ENCODE data around the gene CNGA4. TPM values are rescaled to one million over a fixed set of nuclear protein-coding genes. Genes with fewer than 3 reads are reported as not detected.

The CNGA4 gene
- total and polyA plus RNA-seq, 8 donors = 0.45 to 2.5 (median 1.6) TPM; not detected in 1

- no peak for ATAC-seq
- intact Hi-C loops (cut with DNase I) = no loop called here
- no peaks in the 10 kb centered on the region for H3K4me1 ChIP-seq
- no peak for DNase-seq
- no peaks in the 10 kb centered on the region for H3K9me3 ChIP-seq
- H3K27ac ChIP-seq = no peak overlapping the region
- H3K36me3 ChIP-seq = no peaks in the 10 kb centered on the region
- H3K4me3 ChIP-seq = no peak overlapping the region
- no peak for TF ChIP-seq CTCF (IDR thresholded peaks at IDR 0.05)
- H3K27me3 ChIP-seq = peaks cover 0 to 14% of the 10 kb centered on the region in 2 donors
These were observed 44.6 kb downstream of the CNGA4 start for GRCh38 chr11:6283453-6284023.

GRCh38 chr11:6284250-6284649 lies 45.4 kb downstream of the CNGA4 start:
- no peaks in the 10 kb centered on the region for H3K9me3 ChIP-seq
- no peaks in the 10 kb centered on the region for H3K36me3 ChIP-seq
- DNase-seq (no peak), ATAC-seq (no peak)
- H3K27ac ChIP-seq = no peak overlapping the region
- H3K4me1 ChIP-seq = no peaks in the 10 kb centered on the region
- no peak for TF ChIP-seq CTCF (IDR thresholded peaks at IDR 0.05)
- H3K4me3 ChIP-seq = no peak overlapping the region
- peaks cover 0 to 14% of the 10 kb centered on the region in 2 donors for H3K27me3 ChIP-seq
- intact Hi-C loops (cut with DNase I) = no loop called here

- ATAC-seq (no peak), DNase-seq (no peak)
- Histone ChIP-seq H3K27me3 (peaks cover 0 to 14% of the 10 kb centered on the region in 2 donors), H3K4me3 (no peak overlapping the region), H3K27ac (no peak overlapping the region), H3K36me3 (no peaks in the 10 kb centered on the region), H3K9me3 (no peaks in the 10 kb centered on the region), H3K4me1 (no peaks in the 10 kb centered on the region)
- TF ChIP-seq CTCF (IDR thresholded peaks at IDR 0.05) = no peak
- intact Hi-C loops (cut with DNase I) = no loop called here
These were observed 46.1 kb downstream of the CNGA4 start for GRCh38 chr11:6285019-6285418.

Other genes starting within 250 kb of the CNGA4 start
- not detected for gene OR56A4, start 232.1 kb upstream of the CNGA4 start, total RNA-seq
- under 1 TPM in 5 of 6 donors, not detected in 1; 0.04 to 0.09 (median 0.06) TPM for gene OR56A4, start 232.1 kb upstream of the CNGA4 start, polyA plus RNA-seq (ENCODE audit: insufficient read length in 6 of 6)
- under 1 TPM in 1 of 2 donors, not detected in 1; 0.03 TPM for gene OR56A1, start 208.3 kb upstream of the CNGA4 start, total RNA-seq
- not detected for gene OR56A1, start 208.3 kb upstream of the CNGA4 start, polyA plus RNA-seq (ENCODE audit: insufficient read length in 6 of 6)
- not detected for gene OR56B4, start 131.4 kb upstream of the CNGA4 start, total RNA-seq
- under 1 TPM in 4 of 6 donors, not detected in 2; 0.13 to 0.20 (median 0.18) TPM for gene OR56B4, start 131.4 kb upstream of the CNGA4 start, polyA plus RNA-seq (ENCODE audit: insufficient read length in 6 of 6)
- under 1 TPM in 1 of 2 donors, not detected in 1; 0.34 TPM for gene OR52B2, start 68.8 kb upstream of the CNGA4 start, total RNA-seq
- not detected for gene OR52B2, start 68.8 kb upstream of the CNGA4 start, polyA plus RNA-seq (ENCODE audit: insufficient read length in 6 of 6)
- not detected for gene OR52W1, start 39.9 kb upstream of the CNGA4 start, total RNA-seq
- gene OR52W1, start 39.9 kb upstream of the CNGA4 start, polyA plus RNA-seq (ENCODE audit: insufficient read length in 6 of 6) = under 1 TPM in 2 of 6 donors, not detected in 4; 0.24 to 0.29 TPM
- gene C11orf42, start 33.5 kb upstream of the CNGA4 start, total RNA-seq = not detected
- gene C11orf42, start 33.5 kb upstream of the CNGA4 start, polyA plus RNA-seq (ENCODE audit: insufficient read length in 6 of 6) = 1 to 10 TPM in 3 of 6 donors, under 1 TPM in 3; 0.47 to 2.2 (median 0.95) TPM
- gene FHIP1B, start 4.5 kb upstream of the CNGA4 start, total RNA-seq = 10 to 100 TPM; 34.9 to 43.0 TPM
- 10 to 100 TPM; 48.4 to 69.0 (median 59.5) TPM for gene FHIP1B, start 4.5 kb upstream of the CNGA4 start, polyA plus RNA-seq (ENCODE audit: insufficient read length in 6 of 6)
- gene CCKBR, start 20.7 kb downstream of the CNGA4 start, total RNA-seq = not detected
- gene CCKBR, start 20.7 kb downstream of the CNGA4 start, polyA plus RNA-seq (ENCODE audit: insufficient read length in 6 of 6) = under 1 TPM; 0.21 to 0.54 (median 0.27) TPM
- 10 to 100 TPM; 61.2 to 87.4 TPM for gene CAVIN3, start 81.4 kb downstream of the CNGA4 start, total RNA-seq
- 10 to 100 TPM; 19.0 to 39.2 (median 25.6) TPM for gene CAVIN3, start 81.4 kb downstream of the CNGA4 start, polyA plus RNA-seq (ENCODE audit: insufficient read length in 6 of 6)
- gene SMPD1, start 151.4 kb downstream of the CNGA4 start, total RNA-seq = 10 to 100 TPM; 55.2 to 79.3 TPM
- 10 to 100 TPM; 18.6 to 27.8 (median 22.7) TPM for gene SMPD1, start 151.4 kb downstream of the CNGA4 start, polyA plus RNA-seq (ENCODE audit: insufficient read length in 6 of 6)
- 10 to 100 TPM; 30.7 to 32.1 TPM for gene APBB1, start 180.0 kb downstream of the CNGA4 start, total RNA-seq
- 10 to 100 TPM; 40.2 to 47.1 (median 44.5) TPM for gene APBB1, start 180.0 kb downstream of the CNGA4 start, polyA plus RNA-seq (ENCODE audit: insufficient read length in 6 of 6)
- under 1 TPM; 0.86 to 0.90 TPM for gene HPX, start 201.9 kb downstream of the CNGA4 start, total RNA-seq
- 10 to 100 TPM in 2 of 6 donors, 1 to 10 TPM in 4; 5.8 to 11.4 (median 7.4) TPM for gene HPX, start 201.9 kb downstream of the CNGA4 start, polyA plus RNA-seq (ENCODE audit: insufficient read length in 6 of 6)
- 10 to 100 TPM; 20.6 to 24.5 TPM for gene TRIM3, start 234.9 kb downstream of the CNGA4 start, total RNA-seq
- 10 to 100 TPM; 22.5 to 35.5 (median 27.4) TPM for gene TRIM3, start 234.9 kb downstream of the CNGA4 start, polyA plus RNA-seq (ENCODE audit: insufficient read length in 6 of 6)
- gene ARFIP2, start 242.2 kb downstream of the CNGA4 start, total RNA-seq = 10 to 100 TPM; 41.3 to 51.0 TPM
- gene ARFIP2, start 242.2 kb downstream of the CNGA4 start, polyA plus RNA-seq (ENCODE audit: insufficient read length in 6 of 6) = 10 to 100 TPM; 61.2 to 75.0 (median 67.6) TPM
- 10 to 100 TPM; 36.8 to 46.4 TPM for gene TIMM10B, start 242.4 kb downstream of the CNGA4 start, total RNA-seq
- gene TIMM10B, start 242.4 kb downstream of the CNGA4 start, polyA plus RNA-seq (ENCODE audit: insufficient read length in 6 of 6) = 10 to 100 TPM; 29.0 to 33.0 (median 30.2) TPM

All from left lung (tissue), 10 donors.